IMR-90 (cell line): ENCODE results near the gene RIPK4. TPM values are rescaled to one million over a fixed set of nuclear protein-coding genes. Genes with fewer than 3 reads are reported as not detected.

Experiments
- ATAC-seq: fragments of 200-7000 bp; cut with Tn5 transposase; 2 replicates; pipeline ENCODE4 v1.9.1; 2020; ENCODE audit warnings: low read depth, mild to moderate bottlenecking, moderate library complexity
- BruUV-seq: library from RNA; stranded (reverse); fragments of 400-500 nt; replicated peaks from 2 replicates; lab custom pipeline; 2021; lab: Mats Ljungman, UMichigan
- CTCF ChIA-PET: fragments of 300-600 bp; formaldehyde crosslinking; extraction: SDS; loops from one replicate; lab custom pipeline; 2021; ENCODE audit warnings: antibody characterized with exemption; lab: Yijun Ruan, JAX
- POLR2A ChIA-PET: fragments of 300-600 bp; sonication (Branson Sonifier 250); formaldehyde crosslinking; loops from one replicate; lab custom pipeline; 2022; ENCODE audit warnings: antibody characterized with exemption; ENCODE audit not compliant: unreplicated experiment; lab: Charles Lee
- DNase-seq: peaks from one replicate; pipeline ENCODE4 v3.0.0; 2013
- H2AFZ ChIP-seq: replicated peaks from 2 replicates; pipeline ENCODE3; 2013; ENCODE audit warnings: low read length, mild to moderate bottlenecking; ENCODE audit not compliant: poor library complexity
- H2AK5ac ChIP-seq: 2 replicates; pipeline ENCODE4 v1.6.1; 2013; ENCODE audit warnings: low read depth, low read length, inconsistent platforms
- H2AK9ac ChIP-seq: replicated peaks from 2 replicates; pipeline ENCODE3; 2013; ENCODE audit warnings: mild to moderate bottlenecking, low read depth, low read length, moderate library complexity; ENCODE audit not compliant: poor library complexity
- H2BK120ac ChIP-seq: 2 replicates; pipeline ENCODE4 v1.6.1; 2013; ENCODE audit warnings: low read depth, low read length, inconsistent platforms
- H2BK15ac ChIP-seq: 3 replicates; pipeline ENCODE4 v1.6.1; 2013; ENCODE audit warnings: low read depth, low read length, inconsistent platforms
- H2BK20ac ChIP-seq: 2 replicates; pipeline ENCODE4 v1.6.1; 2013; ENCODE audit warnings: low read depth, mild to moderate bottlenecking, inconsistent platforms, low read length, moderate library complexity
- H2BK5ac ChIP-seq: 2 replicates; pipeline ENCODE4 v1.6.1; 2013; ENCODE audit warnings: mild to moderate bottlenecking, low read depth, low read length, inconsistent platforms; ENCODE audit not compliant: poor library complexity, severe bottlenecking
- H3K14ac ChIP-seq: replicated peaks from 2 replicates; pipeline ENCODE4 v1.6.1; 2013; ENCODE audit warnings: low read depth, low read length, inconsistent platforms
- H3K18ac ChIP-seq: 2 replicates; pipeline ENCODE4 v1.6.1; 2013; ENCODE audit warnings: low read depth, low read length, control low read depth
- H3K23ac ChIP-seq: 2 replicates; pipeline ENCODE4 v1.6.1; 2013; ENCODE audit warnings: low read depth, low read length, inconsistent platforms
- H3K27ac ChIP-seq: 2 replicates; pipeline ENCODE4 v1.5.1; 2013; ENCODE audit warnings: mild to moderate bottlenecking, control low read depth, low read length; ENCODE audit not compliant: insufficient read depth
- H3K27me3 ChIP-seq: 2 replicates; pipeline ENCODE4 v1.6.1; 2013; ENCODE audit warnings: low read length; ENCODE audit not compliant: control insufficient read depth, insufficient read depth
- H3K36me3 ChIP-seq: 2 replicates; pipeline ENCODE4 v1.6.1; 2013; ENCODE audit warnings: low read length, mixed read lengths; ENCODE audit not compliant: control insufficient read depth, insufficient read depth
- H3K4ac ChIP-seq: 2 replicates; pipeline ENCODE4 v1.6.1; 2013; ENCODE audit warnings: low read depth, low read length, inconsistent platforms
- H3K4me1 ChIP-seq: 2 replicates; pipeline ENCODE4 v1.6.1; 2013; ENCODE audit warnings: low read length, mixed read lengths; ENCODE audit not compliant: control insufficient read depth, insufficient read depth
- H3K4me2 ChIP-seq: 2 replicates; pipeline ENCODE4 v1.6.1; 2013; ENCODE audit warnings: low read depth, mild to moderate bottlenecking, control low read depth, low read length, moderate library complexity
- H3K4me3 ChIP-seq: 2 replicates; pipeline ENCODE4 v1.5.1; 2013; ENCODE audit warnings: low read depth, mild to moderate bottlenecking, control low read depth, low read length, moderate library complexity; ENCODE audit not compliant: insufficient read depth
- H3K56ac ChIP-seq: 2 replicates; pipeline ENCODE4 v1.6.1; 2013; ENCODE audit warnings: low read length, inconsistent platforms; ENCODE audit not compliant: insufficient read depth; ENCODE audit errors: extremely low read depth
- H3K79me1 ChIP-seq, 2 experiments: 2 replicates each; pipeline ENCODE4 v1.6.1; 2013; ENCODE audit warnings: low read length in 2 of 2, inconsistent platforms in 1 of 2, low read depth in 1 of 2
- H3K9ac ChIP-seq: 2 replicates; pipeline ENCODE4 v1.6.1; 2013; ENCODE audit warnings: low read depth, low read length, control low read depth
- H3K9me1 ChIP-seq: 2 replicates; pipeline ENCODE4 v1.6.1; 2013; ENCODE audit warnings: low read length, inconsistent platforms; ENCODE audit not compliant: insufficient read depth
- H3K9me3 ChIP-seq: 2 replicates; pipeline ENCODE4 v1.6.1; 2013; ENCODE audit warnings: low read length; ENCODE audit not compliant: control insufficient read depth, insufficient read depth
- H4K20me1 ChIP-seq: 2 replicates; pipeline ENCODE4 v1.6.1; 2013; ENCODE audit warnings: low read length, inconsistent platforms; ENCODE audit not compliant: insufficient read depth
- H4K5ac ChIP-seq: 2 replicates; pipeline ENCODE4 v1.6.1; 2013; ENCODE audit warnings: mild to moderate bottlenecking, low read depth, low read length, control low read depth
- H4K8ac ChIP-seq, 2 experiments: 2 replicates each; pipeline ENCODE4 v1.6.1; 2013; ENCODE audit warnings: low read depth in 2 of 2, low read length in 2 of 2, control low read depth in 1 of 2, inconsistent platforms in 1 of 2
- H4K91ac ChIP-seq: 2 replicates; pipeline ENCODE4 v1.6.1; 2013; ENCODE audit warnings: low read depth, low read length, inconsistent platforms; ENCODE audit not compliant: insufficient read depth
- BHLHE40 ChIP-seq: fragments of 150-350 bp; IDR thresholded peaks from 2 replicates; pipeline ENCODE4 v1.6.1; 2016; ENCODE audit warnings: mild to moderate bottlenecking, low read depth, low read length
- CHD1 ChIP-seq: IDR thresholded peaks from 2 replicates; pipeline ENCODE4 v1.6.1; 2012; ENCODE audit warnings: low read depth, low read length, improper control_type of control experiment
- CTCF ChIP-seq: conservative IDR thresholded peaks from 2 replicates; pipeline ENCODE4 v1.5.1; 2012; ENCODE audit warnings: mild to moderate bottlenecking, low read depth, low read length, improper control_type of control experiment
- ELK1 ChIP-seq: fragments of 150-350 bp; IDR thresholded peaks from 2 replicates; pipeline ENCODE4 v1.6.1; 2016; ENCODE audit warnings: low read depth, mild to moderate bottlenecking, low read length, moderate library complexity, borderline replicate concordance
- NFE2L2 ChIP-seq: fragments of 150-350 bp; IDR thresholded peaks from 2 replicates; pipeline ENCODE4 v1.6.1; 2016; ENCODE audit warnings: low read depth, mild to moderate bottlenecking, low read length
- RCOR1 ChIP-seq: IDR thresholded peaks from 2 replicates; pipeline ENCODE4 v1.6.1; 2012; ENCODE audit warnings: mild to moderate bottlenecking, low read length, improper control_type of control experiment; ENCODE audit not compliant: insufficient replicate concordance
- SMC3 ChIP-seq: fragments of 150-350 bp; IDR thresholded peaks from 2 replicates; pipeline ENCODE4 v1.6.1; 2016; ENCODE audit warnings: low read depth, mild to moderate bottlenecking, antibody characterized with exemption, low read length, moderate library complexity
- USF2 ChIP-seq: fragments of 150-350 bp; IDR thresholded peaks from 2 replicates; pipeline ENCODE4 v1.6.1; 2017; ENCODE audit warnings: mild to moderate bottlenecking, antibody characterized with exemption, low read length, low read depth
- WGBS, 2 experiments: methylation state at CpG; one replicate each; pipeline versions ENCODE4 v1.1.5 to v1.1.7; 2013; ENCODE audit warnings: missing lambda C conversion rate in 2 of 2; ENCODE audit not compliant: insufficient read length in 1 of 2; ENCODE audit errors: extremely low coverage in 2 of 2; 5-methylcytosine and 5-hydroxymethylcytosine counted together
- dilution Hi-C: fragments of 300-500 bp; cut with HindIII; formaldehyde crosslinking; loops from one replicate; pipeline ENCODE4 v1.14.3; 2018; ENCODE audit warnings: low sequenced_read_pairs; ENCODE audit not compliant: unreplicated experiment
- in situ Hi-C: fragments of 300-500 bp; cut with MboI; formaldehyde crosslinking; loops from 3 replicates; pipeline ENCODE4 v1.14.3; 2019; ENCODE audit warnings: low sequenced_read_pairs, inconsistent platforms, mixed read lengths
- intact Hi-C: fragments of 100-400 bp; cut with micrococcal nuclease; formaldehyde crosslinking; loops from 2 replicates; pipeline ENCODE4 v1.10.0; 2022
- polyA plus RNA-seq, 3 experiments: library from polyadenylated mRNA; depleted of rRNA; stranded (reverse); fragments of >200 nt; gene quantifications; 2 replicates each; pipeline ENCODE4 v1.2.3, GENCODE V29; 2012; ENCODE audit warnings: low replicate concordance in 1 of 3
- total RNA-seq: library from RNA; depleted of rRNA; stranded (reverse); fragments of >200 nt; gene quantifications from 2 replicates; pipeline ENCODE4 v1.2.3, GENCODE V29; 2012

The RIPK4 gene
- total and polyA plus RNA-seq, 2 of the 4 experiments (the other 2 are of a cell fraction): under 0.01 to 0.03 TPM

- H2AK5ac ChIP-seq: no peak overlapping the region
- no peak overlapping the region for H3K4me2 ChIP-seq
- peaks cover 94% of the 10 kb centered on the region for H3K27me3 ChIP-seq
- H3K14ac ChIP-seq: no peak overlapping the region
- no peak overlapping the region for H3K23ac ChIP-seq
- H3K4ac ChIP-seq: no peak overlapping the region
- POLR2A ChIA-PET: no interaction called here
- no TSS peak for BruUV-seq
- in situ Hi-C loops: loop anchor here (5.0 kb wide), 1 partner anchor 147 kb away; no protein-coding TSS in a partner anchor
- no peaks in the 10 kb centered on the region for H3K36me3 ChIP-seq
- no peak overlapping the region for H3K4me3 ChIP-seq
- no peak overlapping the region for H4K8ac ChIP-seq
- H3K79me1 ChIP-seq: no peaks in the 10 kb centered on the region
- H3K9ac ChIP-seq: no peak overlapping the region
- H2AFZ ChIP-seq: no peak overlapping the region
- no peak overlapping the region for H3K27ac ChIP-seq
- no peak overlapping the region for H3K18ac ChIP-seq
- no peaks in the 10 kb centered on the region for H4K20me1 ChIP-seq
- no peak overlapping the region for H4K5ac ChIP-seq
- H2BK15ac ChIP-seq: no peak overlapping the region
- no peak overlapping the region for H4K91ac ChIP-seq
- no peak for ATAC-seq
- intact Hi-C loops: no loop called here
- no peak overlapping the region for H2BK120ac ChIP-seq
- no peak overlapping the region for H3K56ac ChIP-seq
- no peak overlapping the region for H2BK20ac ChIP-seq
- peak overlapping the region; percentile 1 for H2AK9ac ChIP-seq
- DNase-seq: no peak
- WGBS, 2 experiments: no CpG with 5 or more reads among the region's 7 CpGs
- H3K9me1 ChIP-seq: no peaks in the 10 kb centered on the region; the same call in 1 of the 2 replicates
- no peak overlapping the region for H2BK5ac ChIP-seq
- peaks cover 5% of the 10 kb centered on the region; the same call in 1 of the 2 replicates for H3K9me3 ChIP-seq
- CTCF ChIA-PET: no interaction called here
- peaks cover 4% of the 10 kb centered on the region for H3K4me1 ChIP-seq
- dilution Hi-C loops: no loop called here
- no peak for TF ChIP-seq RCOR1
- no peak for TF ChIP-seq USF2
- no peak for TF ChIP-seq CTCF
- TF ChIP-seq NFE2L2: no peak
- no peak for TF ChIP-seq CHD1
- TF ChIP-seq ELK1: no peak
- no peak for TF ChIP-seq BHLHE40
- no peak for TF ChIP-seq SMC3
These were observed 2.1 kb downstream of the RIPK4 start for GRCh38 chr21:41764558-41765419.
